HG03103 (cell line): Measurements from ENCODE around the gene ANO4.

Source experiments
- ATAC-seq: cut with Tn5 transposase; IDR thresholded peaks from one replicate; pipeline ENCODE4 v1.9.1; 2021; ENCODE audit warnings: low read depth; ENCODE audit not compliant: unreplicated experiment

Gene ANO4

GRCh38 chr12:101166866-101167265 lies 372.3 kb downstream of the ANO4 start:
- ATAC-seq = no peak

GRCh38 chr12:101168001-101168400 lies 373.4 kb downstream of the ANO4 start:
- ATAC-seq = no peak

- ATAC-seq = no peak
Observed at GRCh38 chr12:101172316-101172715, 377.7 kb downstream of the ANO4 start.

GRCh38 chr12:101173197-101173749 lies 378.7 kb downstream of the ANO4 start:
- no peak for ATAC-seq

- no peak for ATAC-seq
Observed at GRCh38 chr12:101174541-101174940, 380.0 kb downstream of the ANO4 start.
